ENCODE results near the gene ZNF646. TPM values are rescaled to one million over a fixed set of nuclear protein-coding genes. Genes with fewer than 3 reads are reported as not detected.

Gene ZNF646
- total and polyA plus RNA-seq, 4 donors, result 0.89 to 9.6 (median 4.0) TPM

DNA sequence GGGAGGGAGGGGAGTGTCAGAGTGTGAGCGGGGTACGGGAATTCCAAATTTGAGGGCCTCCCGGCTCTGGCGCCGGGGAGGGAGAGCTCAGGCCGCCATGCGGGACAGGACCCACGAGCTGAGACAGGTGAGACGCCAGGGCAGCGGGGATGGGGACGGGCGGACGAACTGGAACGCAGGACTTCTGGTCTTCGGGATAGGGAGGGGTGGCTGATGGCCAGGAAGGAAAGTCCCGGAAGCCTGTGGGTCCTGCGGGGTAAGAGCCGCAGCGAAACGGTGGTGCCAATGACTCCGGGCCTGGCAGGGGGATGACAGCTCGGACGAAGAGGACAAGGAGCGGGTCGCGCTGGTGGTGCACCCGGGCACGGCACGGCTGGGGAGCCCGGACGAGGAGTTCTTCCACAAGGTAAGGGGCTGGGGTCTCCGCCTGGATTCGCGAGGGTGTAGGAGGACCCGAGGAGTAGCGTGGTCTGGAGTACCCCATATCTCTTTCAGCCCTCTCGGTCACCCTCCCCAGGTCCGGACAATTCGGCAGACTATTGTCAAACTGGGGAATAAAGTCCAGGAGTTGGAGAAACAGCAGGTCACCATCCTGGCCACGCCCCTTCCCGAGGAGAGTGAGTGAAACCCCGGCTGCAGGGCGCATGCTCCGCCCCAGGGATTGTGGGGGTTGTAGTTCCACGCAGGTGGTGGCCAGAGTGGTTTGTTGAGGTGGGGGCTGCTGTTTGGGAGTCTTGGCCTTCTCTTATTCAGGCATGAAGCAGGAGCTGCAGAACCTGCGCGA lies 40.3 kb upstream of the ZNF646 start:
- WGBS, result under 1% methylated on average over 47 of the region's 47 CpGs
- DNase-seq (ENCODE audit: low spot score), result peak; percentile 91
- H3K9me3 ChIP-seq (ENCODE audit: control insufficient read depth in 4 of 4, low read length in 3 of 4), result no peaks in the 10 kb centered on the region
- H3K4me3 ChIP-seq (ENCODE audit: low read depth in 1 of 3, low read length in 3 of 3), result peak overlapping the region; percentile 81 to 86 (median 82)
- H3K4me1 ChIP-seq (ENCODE audit: control insufficient read depth in 4 of 4, insufficient read depth in 4 of 4, low read length in 3 of 4), result peaks cover 4 to 13% (median 7%) of the 10 kb centered on the region in 4 donors
- H3K27me3 ChIP-seq (ENCODE audit: control insufficient read depth in 4 of 4, insufficient read depth in 4 of 4, low read length in 3 of 4), result no peaks in the 10 kb centered on the region
- peaks cover 10 to 20% (median 13%) of the 10 kb centered on the region in 4 donors for H3K36me3 ChIP-seq (ENCODE audit: control insufficient read depth in 4 of 4, insufficient read depth in 3 of 4, low read depth in 1 of 4, low read length in 3 of 4)
- peak overlapping the region; percentile 87 to 93 for H3K9ac ChIP-seq (ENCODE audit: low read depth in 1 of 2, low read length in 2 of 2)
- TF ChIP-seq RXRA (IDR thresholded peaks at IDR 0.05), result peak in 1 of 2 donors; percentile 34
- TF ChIP-seq FOXA2 (IDR thresholded peaks at IDR 0.05), result no peak
- TF ChIP-seq NR2F2 (IDR thresholded peaks at IDR 0.05), result no peak
- TF ChIP-seq JUND (IDR thresholded peaks at IDR 0.05), result no peak
- TF ChIP-seq, protein P1, sequence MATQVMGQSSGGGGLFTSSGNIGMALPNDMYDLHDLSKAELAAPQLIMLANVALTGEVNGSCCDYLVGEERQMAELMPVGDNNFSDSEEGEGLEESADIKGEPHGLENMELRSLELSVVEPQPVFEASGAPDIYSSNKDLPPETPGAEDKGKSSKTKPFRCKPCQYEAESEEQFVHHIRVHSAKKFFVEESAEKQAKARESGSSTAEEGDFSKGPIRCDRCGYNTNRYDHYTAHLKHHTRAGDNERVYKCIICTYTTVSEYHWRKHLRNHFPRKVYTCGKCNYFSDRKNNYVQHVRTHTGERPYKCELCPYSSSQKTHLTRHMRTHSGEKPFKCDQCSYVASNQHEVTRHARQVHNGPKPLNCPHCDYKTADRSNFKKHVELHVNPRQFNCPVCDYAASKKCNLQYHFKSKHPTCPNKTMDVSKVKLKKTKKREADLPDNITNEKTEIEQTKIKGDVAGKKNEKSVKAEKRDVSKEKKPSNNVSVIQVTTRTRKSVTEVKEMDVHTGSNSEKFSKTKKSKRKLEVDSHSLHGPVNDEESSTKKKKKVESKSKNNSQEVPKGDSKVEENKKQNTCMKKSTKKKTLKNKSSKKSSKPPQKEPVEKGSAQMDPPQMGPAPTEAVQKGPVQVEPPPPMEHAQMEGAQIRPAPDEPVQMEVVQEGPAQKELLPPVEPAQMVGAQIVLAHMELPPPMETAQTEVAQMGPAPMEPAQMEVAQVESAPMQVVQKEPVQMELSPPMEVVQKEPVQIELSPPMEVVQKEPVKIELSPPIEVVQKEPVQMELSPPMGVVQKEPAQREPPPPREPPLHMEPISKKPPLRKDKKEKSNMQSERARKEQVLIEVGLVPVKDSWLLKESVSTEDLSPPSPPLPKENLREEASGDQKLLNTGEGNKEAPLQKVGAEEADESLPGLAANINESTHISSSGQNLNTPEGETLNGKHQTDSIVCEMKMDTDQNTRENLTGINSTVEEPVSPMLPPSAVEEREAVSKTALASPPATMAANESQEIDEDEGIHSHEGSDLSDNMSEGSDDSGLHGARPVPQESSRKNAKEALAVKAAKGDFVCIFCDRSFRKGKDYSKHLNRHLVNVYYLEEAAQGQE (IDR thresholded peaks at IDR 0.05), result peak; percentile 85
- TF ChIP-seq, protein P2, sequence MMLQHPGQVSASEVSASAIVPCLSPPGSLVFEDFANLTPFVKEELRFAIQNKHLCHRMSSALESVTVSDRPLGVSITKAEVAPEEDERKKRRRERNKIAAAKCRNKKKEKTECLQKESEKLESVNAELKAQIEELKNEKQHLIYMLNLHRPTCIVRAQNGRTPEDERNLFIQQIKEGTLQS (IDR thresholded peaks at IDR 0.05), result no peak
- TF ChIP-seq, protein P3, sequence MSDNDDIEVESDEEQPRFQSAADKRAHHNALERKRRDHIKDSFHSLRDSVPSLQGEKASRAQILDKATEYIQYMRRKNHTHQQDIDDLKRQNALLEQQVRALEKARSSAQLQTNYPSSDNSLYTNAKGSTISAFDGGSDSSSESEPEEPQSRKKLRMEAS (IDR thresholded peaks at IDR 0.05), result peak; percentile 95
- TF ChIP-seq TAF1 (conservative IDR thresholded peaks at IDR 0.05), result peak; percentile 68
- peak; percentile 21 to 33 for TF ChIP-seq RAD21 (IDR thresholded peaks at IDR 0.05)
- TF ChIP-seq EGR1 (IDR thresholded peaks at IDR 0.05; ENCODE audit: low read depth in 2 of 2), result no peak
- TF ChIP-seq GABPA (IDR thresholded peaks at IDR 0.05 in 1 of 2, conservative IDR thresholded peaks at IDR 0.05 in 1 of 2), result peak in 1 of 2 donors; percentile 79
- peak; percentile 73 to 78 for TF ChIP-seq HNF4A (conservative IDR thresholded peaks at IDR 0.05)
- TF ChIP-seq, protein P4, sequence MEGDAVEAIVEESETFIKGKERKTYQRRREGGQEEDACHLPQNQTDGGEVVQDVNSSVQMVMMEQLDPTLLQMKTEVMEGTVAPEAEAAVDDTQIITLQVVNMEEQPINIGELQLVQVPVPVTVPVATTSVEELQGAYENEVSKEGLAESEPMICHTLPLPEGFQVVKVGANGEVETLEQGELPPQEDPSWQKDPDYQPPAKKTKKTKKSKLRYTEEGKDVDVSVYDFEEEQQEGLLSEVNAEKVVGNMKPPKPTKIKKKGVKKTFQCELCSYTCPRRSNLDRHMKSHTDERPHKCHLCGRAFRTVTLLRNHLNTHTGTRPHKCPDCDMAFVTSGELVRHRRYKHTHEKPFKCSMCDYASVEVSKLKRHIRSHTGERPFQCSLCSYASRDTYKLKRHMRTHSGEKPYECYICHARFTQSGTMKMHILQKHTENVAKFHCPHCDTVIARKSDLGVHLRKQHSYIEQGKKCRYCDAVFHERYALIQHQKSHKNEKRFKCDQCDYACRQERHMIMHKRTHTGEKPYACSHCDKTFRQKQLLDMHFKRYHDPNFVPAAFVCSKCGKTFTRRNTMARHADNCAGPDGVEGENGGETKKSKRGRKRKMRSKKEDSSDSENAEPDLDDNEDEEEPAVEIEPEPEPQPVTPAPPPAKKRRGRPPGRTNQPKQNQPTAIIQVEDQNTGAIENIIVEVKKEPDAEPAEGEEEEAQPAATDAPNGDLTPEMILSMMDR (IDR thresholded peaks at IDR 0.05; ENCODE audit: low read depth, low read length, missing input control), result no peak
- TF ChIP-seq, protein P5, sequence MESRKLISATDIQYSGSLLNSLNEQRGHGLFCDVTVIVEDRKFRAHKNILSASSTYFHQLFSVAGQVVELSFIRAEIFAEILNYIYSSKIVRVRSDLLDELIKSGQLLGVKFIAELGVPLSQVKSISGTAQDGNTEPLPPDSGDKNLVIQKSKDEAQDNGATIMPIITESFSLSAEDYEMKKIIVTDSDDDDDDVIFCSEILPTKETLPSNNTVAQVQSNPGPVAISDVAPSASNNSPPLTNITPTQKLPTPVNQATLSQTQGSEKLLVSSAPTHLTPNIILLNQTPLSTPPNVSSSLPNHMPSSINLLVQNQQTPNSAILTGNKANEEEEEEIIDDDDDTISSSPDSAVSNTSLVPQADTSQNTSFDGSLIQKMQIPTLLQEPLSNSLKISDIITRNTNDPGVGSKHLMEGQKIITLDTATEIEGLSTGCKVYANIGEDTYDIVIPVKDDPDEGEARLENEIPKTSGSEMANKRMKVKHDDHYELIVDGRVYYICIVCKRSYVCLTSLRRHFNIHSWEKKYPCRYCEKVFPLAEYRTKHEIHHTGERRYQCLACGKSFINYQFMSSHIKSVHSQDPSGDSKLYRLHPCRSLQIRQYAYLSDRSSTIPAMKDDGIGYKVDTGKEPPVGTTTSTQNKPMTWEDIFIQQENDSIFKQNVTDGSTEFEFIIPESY (IDR thresholded peaks at IDR 0.05), result no peak
- TF ChIP-seq FOXA1 (IDR thresholded peaks at IDR 0.05), result no peak
- TF ChIP-seq HNF4G (IDR thresholded peaks at IDR 0.05), result no peak
- TF ChIP-seq SP1 (IDR thresholded peaks at IDR 0.05), result peak; percentile 53
- peak; percentile 40 for TF ChIP-seq YY1 (IDR thresholded peaks at IDR 0.05)
- H3K27ac ChIP-seq (ENCODE audit: low read depth in 1 of 2, low read length in 2 of 2), result peak overlapping the region; percentile 98 to 99

Measured in liver (tissue), 9 donors.